ENCODE data around the gene IRF5.

The IRF5 gene

GRCh38 chr7:128937647-128938543, at the start of gene IRF5:
IRF5 (plus strand) TSS chr7:128937927; CDS start chr7:128942082, 4,155 bp downstream.
- DNase-seq (ENCODE audit: low read depth in 3 of 3, low spot score in 1 of 3) = no peak

GRCh38 chr7:128888039-128888755, 49.5 kb upstream of the IRF5 start:
- no peak for DNase-seq (ENCODE audit: low read depth in 3 of 3, low spot score in 1 of 3)

GRCh38 chr7:128888756-128889095, 49.0 kb upstream of the IRF5 start:
- no peak for DNase-seq (ENCODE audit: low read depth in 3 of 3, low spot score in 1 of 3)

- no peak for DNase-seq (ENCODE audit: low read depth in 3 of 3, low spot score in 1 of 3)
These were observed 48.6 kb upstream of the IRF5 start for GRCh38 chr7:128889121-128889520.

GRCh38 chr7:128890306-128891109, 47.2 kb upstream of the IRF5 start:
- no peak for DNase-seq (ENCODE audit: low read depth in 3 of 3, low spot score in 1 of 3)

GRCh38 chr7:128891110-128891941, 46.4 kb upstream of the IRF5 start:
- no peak for DNase-seq (ENCODE audit: low read depth in 3 of 3, low spot score in 1 of 3)

GRCh38 chr7:128891942-128892269, 45.8 kb upstream of the IRF5 start:
- DNase-seq (ENCODE audit: low read depth in 3 of 3, low spot score in 1 of 3) = no peak

- DNase-seq (ENCODE audit: low read depth in 3 of 3, low spot score in 1 of 3) = no peak
These were observed 45.0 kb upstream of the IRF5 start for GRCh38 chr7:128892521-128893250.

GRCh38 chr7:128893251-128894100, 44.3 kb upstream of the IRF5 start:
- DNase-seq (ENCODE audit: low read depth in 3 of 3, low spot score in 1 of 3) = no peak

- no peak for DNase-seq (ENCODE audit: low read depth in 3 of 3, low spot score in 1 of 3)
These were observed 43.7 kb upstream of the IRF5 start for GRCh38 chr7:128894101-128894440.

GRCh38 chr7:128895320-128895719, 42.4 kb upstream of the IRF5 start:
- no peak for DNase-seq (ENCODE audit: low read depth in 3 of 3, low spot score in 1 of 3)

- DNase-seq (ENCODE audit: low read depth in 3 of 3, low spot score in 1 of 3) = no peak
These were observed 38.3 kb upstream of the IRF5 start for GRCh38 chr7:128899392-128899791.

- no peak for DNase-seq (ENCODE audit: low read depth in 3 of 3, low spot score in 1 of 3)
These were observed 37.5 kb upstream of the IRF5 start for GRCh38 chr7:128900237-128900636.

- no peak for DNase-seq (ENCODE audit: low read depth in 3 of 3, low spot score in 1 of 3)
These were observed 34.8 kb upstream of the IRF5 start for GRCh38 chr7:128902761-128903585.

- DNase-seq (ENCODE audit: low read depth in 3 of 3, low spot score in 1 of 3) = no peak
These were observed 33.9 kb upstream of the IRF5 start for GRCh38 chr7:128903621-128904361.

- DNase-seq (ENCODE audit: low read depth in 3 of 3, low spot score in 1 of 3) = no peak
These were observed 33.1 kb upstream of the IRF5 start for GRCh38 chr7:128904381-128905197.

Data from stimulated activated CD4-positive, alpha-beta T cell treated with anti-CD3 and anti-CD28 coated beads, TNF-alpha, amount 100 ng/mL, for 1 hour (primary cell).